ENCODE measurements around the gene DZIP1L. TPM values are rescaled to one million over a fixed set of nuclear protein-coding genes. Genes with fewer than 3 reads are reported as not detected.

The DZIP1L gene
- total RNA-seq, 1 experiment from 2014 or later: 2.4 TPM

GRCh38 chr3:138034918-138035317 lies 80.5 kb downstream of the DZIP1L start:
- no peaks in the 10 kb centered on the region for H3K27me3 ChIP-seq (replicated peaks; ENCODE audit: control insufficient read depth, insufficient read depth, low read length)
- H3K4me1 ChIP-seq: no peaks in the 10 kb centered on the region
- no peak overlapping the region for H3K4me3 ChIP-seq (ENCODE audit: low read depth, low read length)
- no TSS peak for BruUV-seq (replicated peaks)
- Mint-ChIP-seq H3K9me3 (ENCODE audit: unreplicated experiment) (no peaks in the 10 kb centered on the region), H3K36me3 (ENCODE audit: insufficient read depth, unreplicated experiment) (no peaks in the 10 kb centered on the region), H3K27me3 (ENCODE audit: insufficient read depth, unreplicated experiment) (peaks cover 7% of the 10 kb centered on the region), H3K4me3 (ENCODE audit: unreplicated experiment) (no peak overlapping the region), H3K4me1 (ENCODE audit: low read depth, unreplicated experiment) (no peaks in the 10 kb centered on the region), H3K27ac (ENCODE audit: unreplicated experiment) (no peak overlapping the region)
- intact Hi-C loops (cut with micrococcal nuclease; ENCODE audit: unreplicated experiment): loop anchor here (5.0 kb wide), 1 partner anchor 48 kb away; no protein-coding TSS in a partner anchor
- TF ChIP-seq CTCF (IDR thresholded peaks at IDR 0.05; ENCODE audit: insufficient read depth in 1 of 2, low read depth in 1 of 2, low read length in 1 of 2, severe bottlenecking in 1 of 2, unreplicated experiment in 1 of 2): no peak
- H3K9me3 ChIP-seq: no peaks in the 10 kb centered on the region
- no peaks in the 10 kb centered on the region for H3K36me3 ChIP-seq (ENCODE audit: control insufficient read depth, insufficient read depth, low read length)
- no peak for DNase-seq
- POLR2A ChIA-PET: no interaction called here
- CTCF ChIA-PET: no interaction called here

- no peaks in the 10 kb centered on the region for H3K9me3 ChIP-seq
- TF ChIP-seq CTCF (IDR thresholded peaks at IDR 0.05; ENCODE audit: insufficient read depth in 1 of 2, low read depth in 1 of 2, low read length in 1 of 2, severe bottlenecking in 1 of 2, unreplicated experiment in 1 of 2): no peak
- no peaks in the 10 kb centered on the region for H3K4me1 ChIP-seq
- H3K4me3 ChIP-seq (ENCODE audit: low read depth, low read length): no peak overlapping the region
- Mint-ChIP-seq H3K4me1 (ENCODE audit: low read depth, unreplicated experiment) (no peaks in the 10 kb centered on the region), H3K9me3 (ENCODE audit: unreplicated experiment) (no peaks in the 10 kb centered on the region), H3K27me3 (ENCODE audit: insufficient read depth, unreplicated experiment) (peaks cover 4% of the 10 kb centered on the region), H3K4me3 (ENCODE audit: unreplicated experiment) (no peak overlapping the region), H3K27ac (ENCODE audit: unreplicated experiment) (no peak overlapping the region), H3K36me3 (ENCODE audit: insufficient read depth, unreplicated experiment) (no peaks in the 10 kb centered on the region)
- intact Hi-C loops (cut with micrococcal nuclease; ENCODE audit: unreplicated experiment): no loop called here
- no TSS peak for BruUV-seq (replicated peaks)
- ChIA-PET POLR2A (no interaction called here), CTCF (no interaction called here)
- H3K36me3 ChIP-seq (ENCODE audit: control insufficient read depth, insufficient read depth, low read length): no peaks in the 10 kb centered on the region
- H3K27me3 ChIP-seq (replicated peaks; ENCODE audit: control insufficient read depth, insufficient read depth, low read length): no peaks in the 10 kb centered on the region
- no peak for DNase-seq
Observed at GRCh38 chr3:138033202-138033691, 82.2 kb downstream of the DZIP1L start.

GRCh38 chr3:138032567-138032966 lies 82.8 kb downstream of the DZIP1L start:
- Histone ChIP-seq H3K9me3 (no peaks in the 10 kb centered on the region), H3K36me3 (ENCODE audit: control insufficient read depth, insufficient read depth, low read length) (no peaks in the 10 kb centered on the region), H3K4me1 (no peaks in the 10 kb centered on the region), H3K4me3 (ENCODE audit: low read depth, low read length) (no peak overlapping the region), H3K27me3 (replicated peaks; ENCODE audit: control insufficient read depth, insufficient read depth, low read length) (no peaks in the 10 kb centered on the region)
- Mint-ChIP-seq H3K27ac (ENCODE audit: unreplicated experiment) (no peak overlapping the region), H3K4me1 (ENCODE audit: low read depth, unreplicated experiment) (no peaks in the 10 kb centered on the region), H3K9me3 (ENCODE audit: unreplicated experiment) (no peaks in the 10 kb centered on the region), H3K36me3 (ENCODE audit: insufficient read depth, unreplicated experiment) (no peaks in the 10 kb centered on the region), H3K27me3 (ENCODE audit: insufficient read depth, unreplicated experiment) (peaks cover 2% of the 10 kb centered on the region), H3K4me3 (ENCODE audit: unreplicated experiment) (no peak overlapping the region)
- ChIA-PET CTCF (no interaction called here), POLR2A (no interaction called here)
- intact Hi-C loops (cut with micrococcal nuclease; ENCODE audit: unreplicated experiment): no loop called here
- no peak for DNase-seq
- BruUV-seq (replicated peaks): no TSS peak
- TF ChIP-seq CTCF (IDR thresholded peaks at IDR 0.05; ENCODE audit: insufficient read depth in 1 of 2, low read depth in 1 of 2, low read length in 1 of 2, severe bottlenecking in 1 of 2, unreplicated experiment in 1 of 2): no peak

Measured in Caco-2 (cell line).